ENCODE data around the gene CNTNAP2. TPM values are rescaled to one million over a fixed set of nuclear protein-coding genes. Genes with fewer than 3 reads are reported as not detected.

The CNTNAP2 gene
- total and polyA plus RNA-seq, 9 donors: 0.24 to 7.0 (median 1.5) TPM

DNA sequence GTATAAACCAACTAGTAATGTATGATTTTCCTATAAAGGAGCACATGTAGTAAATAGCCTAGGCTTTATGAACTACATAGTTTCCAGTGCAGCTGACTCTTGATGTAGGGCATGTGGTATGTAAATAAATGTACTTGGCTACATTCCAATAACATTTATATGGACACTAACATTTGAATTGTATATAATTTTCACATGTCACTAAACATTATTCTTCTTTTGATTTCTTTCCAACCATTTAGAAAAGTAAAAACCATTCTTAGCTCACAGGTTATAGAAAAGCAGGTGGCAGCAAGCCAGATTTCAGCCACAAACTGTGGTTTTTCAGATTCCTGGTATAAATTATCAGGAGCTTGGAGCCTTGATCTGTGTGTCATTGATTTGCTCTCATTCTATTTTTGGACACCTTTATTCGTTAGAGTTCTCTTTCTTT, 1182.0 kb downstream of the CNTNAP2 start:
- Histone ChIP-seq H3K27ac (no peak overlapping the region), H3K9me3 (no peaks in the 10 kb centered on the region), H3K4me3 (no peak overlapping the region), H3K4me1 (ENCODE audit: insufficient read depth) (no peaks in the 10 kb centered on the region), H3K27me3 (no peaks in the 10 kb centered on the region), H3K36me3 (no peaks in the 10 kb centered on the region)
- 6 to 31% (median 7%) methylated on average over 1 of the region's 1 CpG for WGBS, 3 donors
- TF ChIP-seq, protein P1, sequence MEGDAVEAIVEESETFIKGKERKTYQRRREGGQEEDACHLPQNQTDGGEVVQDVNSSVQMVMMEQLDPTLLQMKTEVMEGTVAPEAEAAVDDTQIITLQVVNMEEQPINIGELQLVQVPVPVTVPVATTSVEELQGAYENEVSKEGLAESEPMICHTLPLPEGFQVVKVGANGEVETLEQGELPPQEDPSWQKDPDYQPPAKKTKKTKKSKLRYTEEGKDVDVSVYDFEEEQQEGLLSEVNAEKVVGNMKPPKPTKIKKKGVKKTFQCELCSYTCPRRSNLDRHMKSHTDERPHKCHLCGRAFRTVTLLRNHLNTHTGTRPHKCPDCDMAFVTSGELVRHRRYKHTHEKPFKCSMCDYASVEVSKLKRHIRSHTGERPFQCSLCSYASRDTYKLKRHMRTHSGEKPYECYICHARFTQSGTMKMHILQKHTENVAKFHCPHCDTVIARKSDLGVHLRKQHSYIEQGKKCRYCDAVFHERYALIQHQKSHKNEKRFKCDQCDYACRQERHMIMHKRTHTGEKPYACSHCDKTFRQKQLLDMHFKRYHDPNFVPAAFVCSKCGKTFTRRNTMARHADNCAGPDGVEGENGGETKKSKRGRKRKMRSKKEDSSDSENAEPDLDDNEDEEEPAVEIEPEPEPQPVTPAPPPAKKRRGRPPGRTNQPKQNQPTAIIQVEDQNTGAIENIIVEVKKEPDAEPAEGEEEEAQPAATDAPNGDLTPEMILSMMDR (IDR thresholded peaks at IDR 0.05): no peak
- no peak for TF ChIP-seq EP300 (IDR thresholded peaks at IDR 0.05)
- no peak for TF ChIP-seq POLR2A (IDR thresholded peaks at IDR 0.05)
- DNase-seq: no peak
- intact Hi-C loops (cut with DNase I): no loop called here

DNA sequence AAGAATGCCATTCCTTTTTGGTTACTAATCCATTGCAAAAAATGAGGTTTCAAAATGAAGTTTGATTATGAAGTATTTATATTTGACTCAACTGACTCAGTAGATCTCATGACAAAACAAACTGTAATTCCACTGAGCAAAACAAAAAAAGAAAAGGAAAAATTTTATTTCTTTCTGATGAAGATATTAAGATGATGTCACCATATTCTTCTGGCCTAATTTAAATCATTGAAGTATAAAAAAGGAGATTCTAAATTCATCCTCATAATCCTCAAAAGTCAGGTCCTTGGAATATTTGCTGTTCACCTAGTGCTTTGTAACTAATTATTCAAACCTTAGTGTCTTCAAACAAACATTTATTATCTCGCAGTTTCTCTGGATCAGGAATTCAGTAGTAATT, 1183.7 kb downstream of the CNTNAP2 start:
- Histone ChIP-seq H3K27ac (no peak overlapping the region), H3K4me1 (ENCODE audit: insufficient read depth) (no peaks in the 10 kb centered on the region), H3K4me3 (no peak overlapping the region), H3K36me3 (no peaks in the 10 kb centered on the region), H3K9me3 (no peaks in the 10 kb centered on the region), H3K27me3 (no peaks in the 10 kb centered on the region)
- no peak for DNase-seq
- TF ChIP-seq, protein P1 (IDR thresholded peaks at IDR 0.05): no peak
- no peak for TF ChIP-seq EP300 (IDR thresholded peaks at IDR 0.05)
- no peak for TF ChIP-seq POLR2A (IDR thresholded peaks at IDR 0.05)
- 74 to 94% (median 79%) methylated on average over 1 of the region's 1 CpG for WGBS, 3 donors
- intact Hi-C loops (cut with DNase I): no loop called here

DNA sequence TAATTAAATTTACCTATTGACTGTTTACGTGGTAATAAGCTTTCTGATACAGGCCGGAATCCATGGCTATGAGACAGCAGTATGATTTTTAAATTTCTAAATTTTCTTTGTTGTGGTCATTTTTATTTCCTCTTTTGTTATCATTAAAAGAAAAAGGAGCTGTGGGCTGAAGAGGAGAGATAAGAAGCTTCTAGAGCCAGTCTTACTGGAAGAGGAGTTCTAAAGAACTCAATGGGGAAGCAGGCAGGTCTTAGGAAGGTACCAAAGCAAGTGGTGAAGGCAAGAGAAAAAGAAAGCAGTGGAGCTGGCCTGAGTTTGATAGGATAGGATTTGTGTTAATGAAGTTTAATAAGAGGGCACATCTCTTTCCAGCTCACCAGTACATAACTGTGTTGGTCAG, 1187.8 kb downstream of the CNTNAP2 start:
- H3K27me3 ChIP-seq: no peaks in the 10 kb centered on the region
- WGBS, 3 donors: 67 to 83% (median 76%) methylated on average over 2 of the region's 2 CpGs
- H3K9me3 ChIP-seq: no peaks in the 10 kb centered on the region
- no peak for DNase-seq
- H3K4me3 ChIP-seq: no peak overlapping the region
- intact Hi-C loops (cut with DNase I): no loop called here
- no peaks in the 10 kb centered on the region for H3K36me3 ChIP-seq
- no peaks in the 10 kb centered on the region for H3K4me1 ChIP-seq (ENCODE audit: insufficient read depth)
- TF ChIP-seq EP300 (IDR thresholded peaks at IDR 0.05) (no peak), POLR2A (IDR thresholded peaks at IDR 0.05) (no peak)
- TF ChIP-seq, protein P1 (IDR thresholded peaks at IDR 0.05): no peak
- no peak overlapping the region for H3K27ac ChIP-seq

DNA sequence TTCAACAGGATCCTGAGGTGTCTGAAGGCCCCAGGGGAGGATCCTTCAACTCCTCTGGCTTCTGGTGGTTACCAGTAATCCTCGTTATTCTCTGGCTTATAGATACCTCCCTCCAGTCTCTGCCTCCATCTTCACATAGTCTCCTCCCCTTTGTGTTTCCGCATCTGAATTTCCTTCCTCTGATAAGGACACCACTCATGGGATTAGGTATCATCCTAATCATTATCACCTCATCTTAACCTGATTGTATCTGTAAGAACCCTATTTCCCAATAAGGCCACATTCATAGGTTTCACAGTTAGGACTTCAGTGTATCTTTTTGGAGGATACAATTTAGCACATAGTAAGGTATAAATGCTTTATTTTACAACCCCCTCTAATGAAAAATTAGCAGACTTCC, 1189.2 kb downstream of the CNTNAP2 start:
- Histone ChIP-seq H3K4me1 (ENCODE audit: insufficient read depth) (no peaks in the 10 kb centered on the region), H3K27me3 (no peaks in the 10 kb centered on the region), H3K36me3 (no peaks in the 10 kb centered on the region), H3K27ac (no peak overlapping the region), H3K4me3 (no peak overlapping the region), H3K9me3 (no peaks in the 10 kb centered on the region)
- intact Hi-C loops (cut with DNase I): no loop called here
- DNase-seq: no peak
- TF ChIP-seq, protein P1 (IDR thresholded peaks at IDR 0.05): no peak
- TF ChIP-seq EP300 (IDR thresholded peaks at IDR 0.05): no peak
- no peak for TF ChIP-seq POLR2A (IDR thresholded peaks at IDR 0.05)
- 85 to 92% (median 89%) methylated on average over 2 of the region's 2 CpGs for WGBS, 3 donors
